Smooth muscle cell (in vitro differentiated cells): ENCODE results near the gene FBXL22. TPM values are rescaled to one million over a fixed set of nuclear protein-coding genes. Genes with fewer than 3 reads are reported as not detected.

Experiments used
- DNase-seq: peaks from one replicate; lab custom pipeline; 2025; ENCODE audit not compliant: unreplicated experiment; lab: John Stamatoyannopoulos, UW
- H2AFZ ChIP-seq: fragments of 200-600 bp; sonication (generic); 2 replicates; pipeline ENCODE4 v1.6.0; 2016; ENCODE audit warnings: antibody characterized with exemption, low read depth, mild to moderate bottlenecking
- H3F3A ChIP-seq: fragments of 200-600 bp; sonication (generic); 2 replicates; pipeline ENCODE4 v1.6.0; 2017; ENCODE audit warnings: antibody characterized with exemption, low read depth
- H3K27ac ChIP-seq: fragments of 200-600 bp; sonication (generic); 2 replicates; pipeline ENCODE4 v1.5.1; 2016; ENCODE audit warnings: low read depth, mild to moderate bottlenecking
- H3K27me3 ChIP-seq: fragments of 200-600 bp; sonication (generic); 2 replicates; pipeline ENCODE4 v1.6.1; 2016; ENCODE audit warnings: low read depth, mild to moderate bottlenecking
- H3K36me3 ChIP-seq: fragments of 200-600 bp; sonication (generic); 2 replicates; pipeline ENCODE4 v1.5.1; 2016; ENCODE audit warnings: low read depth
- H3K4me1 ChIP-seq: fragments of 200-600 bp; sonication (generic); 2 replicates; pipeline ENCODE4 v1.5.1; 2016; ENCODE audit warnings: low read depth
- H3K4me2 ChIP-seq: fragments of 200-600 bp; sonication (generic); 2 replicates; pipeline ENCODE4 v1.6.0; 2016; ENCODE audit warnings: mild to moderate bottlenecking
- H3K4me3 ChIP-seq: fragments of 200-600 bp; sonication (generic); 2 replicates; pipeline ENCODE4 v1.5.1; 2016; ENCODE audit warnings: mild to moderate bottlenecking
- H3K79me2 ChIP-seq: fragments of 200-600 bp; sonication (generic); 2 replicates; pipeline ENCODE4 v1.6.0; 2016; ENCODE audit warnings: low read depth, mild to moderate bottlenecking
- H3K9ac ChIP-seq: fragments of 200-600 bp; sonication (generic); 2 replicates; pipeline ENCODE4 v1.6.0; 2016; ENCODE audit warnings: low read depth
- H3K9me3 ChIP-seq: fragments of 200-600 bp; sonication (generic); replicated peaks from 2 replicates; pipeline ENCODE4 v1.5.1; 2016; ENCODE audit warnings: low read depth
- H4K20me1 ChIP-seq: fragments of 200-600 bp; sonication (generic); 2 replicates; pipeline ENCODE4 v1.6.0; 2016; ENCODE audit warnings: low read depth
- WGBS: methylation state at CpG from one replicate; pipeline ENCODE4 v1.1.7; 2016; ENCODE audit warnings: low lambda C conversion rate; 5-methylcytosine and 5-hydroxymethylcytosine counted together
- polyA plus RNA-seq: library from polyadenylated mRNA; unstranded; fragments of >200 nt; fragmentation: Nextera tagmentation; extraction: Ambion mirVana; gene quantifications from 2 replicates; pipeline ENCODE4 v1.2.1, GENCODE V29; 2016
- total RNA-seq: library from RNA; depleted of rRNA; stranded (reverse); fragments of >200 nt; gene quantifications from 2 replicates; pipeline ENCODE4 v1.2.3, GENCODE V29; 2014
- TF ChIP-seq, protein P1 (sequence below): fragments of 200-600 bp; sonication (generic); IDR thresholded peaks from 2 replicates; pipeline ENCODE4 v1.5.1; 2017; ENCODE audit warnings: borderline replicate concordance, mild to moderate bottlenecking, antibody characterized with exemption; ENCODE audit not compliant: insufficient read depth, poor library complexity, severe bottlenecking

The FBXL22 gene
- total and polyA plus RNA-seq, 2 experiments from 2014 or later, result 0.35 TPM; not detected in 1

DNA sequence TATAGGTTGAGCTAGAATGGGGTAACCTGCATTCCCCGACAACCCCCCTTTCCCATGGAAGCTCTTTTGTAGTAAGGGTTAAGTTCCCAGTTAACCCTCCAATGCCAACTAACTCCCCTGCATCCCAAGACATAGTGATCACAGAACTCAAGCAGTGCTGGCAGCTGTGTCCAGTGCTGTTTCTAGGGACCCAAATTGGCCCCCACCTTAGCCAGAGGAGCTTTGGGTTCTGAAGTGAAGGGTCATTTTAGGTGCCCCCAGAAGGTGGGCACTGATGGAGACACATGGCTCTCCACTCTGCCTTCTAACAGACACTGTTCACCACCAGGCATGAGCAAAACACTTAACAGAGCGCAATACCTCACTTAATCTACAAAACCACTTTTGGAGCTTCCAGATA is 7.1 kb downstream of the FBXL22 start:
- TF ChIP-seq, protein P1, sequence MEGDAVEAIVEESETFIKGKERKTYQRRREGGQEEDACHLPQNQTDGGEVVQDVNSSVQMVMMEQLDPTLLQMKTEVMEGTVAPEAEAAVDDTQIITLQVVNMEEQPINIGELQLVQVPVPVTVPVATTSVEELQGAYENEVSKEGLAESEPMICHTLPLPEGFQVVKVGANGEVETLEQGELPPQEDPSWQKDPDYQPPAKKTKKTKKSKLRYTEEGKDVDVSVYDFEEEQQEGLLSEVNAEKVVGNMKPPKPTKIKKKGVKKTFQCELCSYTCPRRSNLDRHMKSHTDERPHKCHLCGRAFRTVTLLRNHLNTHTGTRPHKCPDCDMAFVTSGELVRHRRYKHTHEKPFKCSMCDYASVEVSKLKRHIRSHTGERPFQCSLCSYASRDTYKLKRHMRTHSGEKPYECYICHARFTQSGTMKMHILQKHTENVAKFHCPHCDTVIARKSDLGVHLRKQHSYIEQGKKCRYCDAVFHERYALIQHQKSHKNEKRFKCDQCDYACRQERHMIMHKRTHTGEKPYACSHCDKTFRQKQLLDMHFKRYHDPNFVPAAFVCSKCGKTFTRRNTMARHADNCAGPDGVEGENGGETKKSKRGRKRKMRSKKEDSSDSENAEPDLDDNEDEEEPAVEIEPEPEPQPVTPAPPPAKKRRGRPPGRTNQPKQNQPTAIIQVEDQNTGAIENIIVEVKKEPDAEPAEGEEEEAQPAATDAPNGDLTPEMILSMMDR, result no peak

DNA sequence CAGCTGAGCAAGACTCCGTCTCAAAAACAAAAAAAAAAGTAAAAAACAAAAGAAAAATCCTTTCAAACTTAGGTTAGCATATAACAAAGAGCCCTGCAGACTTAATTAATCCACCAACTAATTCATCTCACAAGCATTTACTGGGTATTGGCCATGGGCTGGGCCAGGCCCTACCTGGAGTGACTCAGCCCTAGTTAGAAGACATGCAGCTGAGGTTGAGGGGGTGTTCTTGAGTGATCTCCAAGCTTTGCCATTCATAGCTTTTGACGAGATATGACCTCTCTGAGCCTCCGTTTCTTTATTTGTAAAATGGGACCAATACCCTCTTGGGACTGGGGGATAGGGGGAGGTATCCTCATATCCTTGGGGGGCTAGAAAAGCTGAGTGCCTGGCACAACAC is 7.8 kb downstream of the FBXL22 start:
- Histone ChIP-seq H3K4me1 (peaks cover 13% of the 10 kb centered on the region), H2AFZ (no peak overlapping the region), H3K36me3 (no peaks in the 10 kb centered on the region), H3K27me3 (peaks cover 54% of the 10 kb centered on the region), H3K4me3 (no peak overlapping the region), H3K27ac (no peak overlapping the region), H4K20me1 (peaks cover 43% of the 10 kb centered on the region), H3K9me3 (no peaks in the 10 kb centered on the region), H3K4me2 (no peak overlapping the region), H3K9ac (no peak overlapping the region), H3F3A (peaks cover 4% of the 10 kb centered on the region), H3K79me2 (no peaks in the 10 kb centered on the region)
- DNase-seq, result no peak
- TF ChIP-seq, protein P1, result no peak
- WGBS, result 98% methylated on average over 3 of the region's 3 CpGs

More for the DNA sequence above, 7.1 kb downstream of the FBXL22 start:
- H3K36me3 ChIP-seq, result no peaks in the 10 kb centered on the region
- H3K9me3 ChIP-seq, result no peaks in the 10 kb centered on the region
- DNase-seq, result no peak
- no peak overlapping the region for H2AFZ ChIP-seq
- H3K9ac ChIP-seq, result no peak overlapping the region
- H4K20me1 ChIP-seq, result peaks cover 36% of the 10 kb centered on the region
- no peak overlapping the region for H3K4me2 ChIP-seq
- H3K4me3 ChIP-seq, result no peak overlapping the region
- no peak overlapping the region for H3K27ac ChIP-seq
- H3K4me1 ChIP-seq, result peaks cover 12% of the 10 kb centered on the region
- H3F3A ChIP-seq, result peaks cover 4% of the 10 kb centered on the region
- WGBS, result 98% methylated on average over 2 of the region's 2 CpGs
- no peaks in the 10 kb centered on the region for H3K79me2 ChIP-seq
- peaks cover 54% of the 10 kb centered on the region for H3K27me3 ChIP-seq

DNA sequence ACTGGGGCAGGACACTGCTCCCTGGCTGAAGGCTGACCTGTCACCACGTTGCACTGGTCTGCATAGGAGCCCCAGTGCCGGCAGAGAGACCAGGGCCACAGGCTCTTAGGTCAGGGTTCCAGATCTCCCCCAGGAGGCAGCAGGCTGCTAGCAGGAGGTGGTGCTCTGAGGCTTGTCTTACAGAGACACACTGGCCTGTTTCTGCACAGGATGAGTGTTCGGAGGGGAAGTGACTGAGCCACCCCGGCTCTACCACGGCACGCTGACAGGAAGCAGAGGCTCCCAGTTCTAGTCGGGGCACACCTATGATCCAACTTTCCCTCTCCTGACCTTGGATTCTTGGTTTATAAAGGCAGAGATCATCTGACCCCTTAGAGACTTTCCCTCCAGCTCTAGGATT is 8.6 kb downstream of the FBXL22 start:
- peaks cover 13% of the 10 kb centered on the region for H3K4me1 ChIP-seq
- H3F3A ChIP-seq, result peaks cover 4% of the 10 kb centered on the region
- H3K36me3 ChIP-seq, result no peaks in the 10 kb centered on the region
- H3K27ac ChIP-seq, result no peak overlapping the region
- H3K9ac ChIP-seq, result no peak overlapping the region
- H3K4me3 ChIP-seq, result no peak overlapping the region
- H3K9me3 ChIP-seq, result no peaks in the 10 kb centered on the region
- H2AFZ ChIP-seq, result no peak overlapping the region
- peaks cover 51% of the 10 kb centered on the region for H4K20me1 ChIP-seq
- DNase-seq, result no peak
- peaks cover 54% of the 10 kb centered on the region for H3K27me3 ChIP-seq
- TF ChIP-seq, protein P1, result no peak
- 94% methylated on average over 7 of the region's 7 CpGs for WGBS
- H3K79me2 ChIP-seq, result no peaks in the 10 kb centered on the region
- H3K4me2 ChIP-seq, result no peak overlapping the region

DNA sequence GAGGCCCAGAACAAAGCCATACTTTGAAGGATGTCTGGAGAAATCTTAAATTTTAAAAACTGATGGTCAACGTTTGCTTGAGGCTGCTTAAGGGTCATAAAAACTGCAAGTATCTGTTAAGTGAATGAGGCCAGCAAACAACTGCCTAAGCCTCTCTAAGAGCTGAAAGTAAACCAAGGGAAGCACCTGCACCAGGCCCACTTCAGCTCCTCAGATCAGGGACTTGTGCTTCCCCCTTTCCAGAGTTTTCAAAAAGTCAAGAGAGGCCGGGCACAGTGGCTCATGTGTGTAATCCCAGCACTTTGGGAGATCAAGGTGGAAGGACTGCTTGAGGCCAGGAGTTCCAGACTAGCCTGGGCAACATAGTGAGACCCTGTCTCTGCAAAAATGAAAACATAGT is 9.1 kb downstream of the FBXL22 start:
- DNase-seq, result no peak
- H3K36me3 ChIP-seq, result no peaks in the 10 kb centered on the region
- no peak overlapping the region for H3K4me3 ChIP-seq
- WGBS, result 92% methylated on average over 2 of the region's 2 CpGs
- H3K4me2 ChIP-seq, result no peak overlapping the region
- no peak overlapping the region for H3K27ac ChIP-seq
- peaks cover 54% of the 10 kb centered on the region for H3K27me3 ChIP-seq
- no peaks in the 10 kb centered on the region for H3K9me3 ChIP-seq
- peaks cover 17% of the 10 kb centered on the region for H3K4me1 ChIP-seq
- no peaks in the 10 kb centered on the region for H3K79me2 ChIP-seq
- TF ChIP-seq, protein P1, result no peak
- peaks cover 9% of the 10 kb centered on the region for H3F3A ChIP-seq
- H4K20me1 ChIP-seq, result peaks cover 56% of the 10 kb centered on the region
- no peak overlapping the region for H3K9ac ChIP-seq
- no peak overlapping the region for H2AFZ ChIP-seq
